DMS153 treated with DMSO at 0.1 percent for 48 hours (cell line): Measurements from ENCODE around the gene DACH1.
"Not testable (repeated sequence)": the region's sequence is repeated elsewhere in the genome, so short reads cannot be mapped to it uniquely, and the experiment has no call there.

Source experiments
- DNase-seq: peaks from one replicate; lab custom pipeline; 2025; ENCODE audit not compliant: unreplicated experiment; lab: John Stamatoyannopoulos, UW

The DACH1 gene

DNA sequence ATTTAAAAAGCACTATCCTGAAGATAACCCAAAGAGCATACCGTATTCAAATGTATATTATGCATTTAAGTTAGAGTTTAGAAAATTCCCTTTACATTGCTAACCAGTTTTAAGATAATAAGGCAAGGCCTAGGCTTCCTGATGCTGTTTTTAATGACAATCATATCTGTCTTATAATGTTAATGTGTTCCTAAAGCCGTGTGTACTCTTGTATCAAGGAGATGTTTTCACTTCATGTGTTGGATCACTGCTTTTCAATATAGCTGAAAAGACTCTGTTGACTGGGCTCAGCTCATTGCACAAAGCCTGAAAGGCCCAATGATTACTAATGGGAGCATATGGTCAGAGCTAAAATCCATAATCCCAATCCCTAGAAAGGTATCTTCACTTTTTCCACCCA, 81.6 kb downstream of the DACH1 start:
- no peak for DNase-seq

DNA sequence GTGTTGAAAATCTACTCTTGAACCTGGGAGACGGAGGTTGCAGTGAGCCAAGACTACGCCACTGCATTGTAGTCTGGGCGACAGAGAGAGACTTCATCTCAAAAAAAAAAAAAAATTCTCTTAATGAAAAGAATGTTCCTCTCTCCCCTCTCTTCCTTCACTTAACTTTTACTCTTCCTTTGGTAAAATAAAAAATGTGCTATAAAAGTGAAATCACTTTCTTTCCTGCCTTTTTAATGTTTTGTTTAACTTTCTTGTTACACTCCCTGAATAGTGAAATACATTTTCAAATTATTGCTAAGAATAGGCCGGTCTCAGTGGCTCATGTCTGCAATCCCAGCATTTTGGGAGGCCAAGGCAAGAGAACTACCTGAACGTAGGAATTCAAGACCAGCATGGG, 86.5 kb downstream of the DACH1 start:
- DNase-seq, result no peak

DNA sequence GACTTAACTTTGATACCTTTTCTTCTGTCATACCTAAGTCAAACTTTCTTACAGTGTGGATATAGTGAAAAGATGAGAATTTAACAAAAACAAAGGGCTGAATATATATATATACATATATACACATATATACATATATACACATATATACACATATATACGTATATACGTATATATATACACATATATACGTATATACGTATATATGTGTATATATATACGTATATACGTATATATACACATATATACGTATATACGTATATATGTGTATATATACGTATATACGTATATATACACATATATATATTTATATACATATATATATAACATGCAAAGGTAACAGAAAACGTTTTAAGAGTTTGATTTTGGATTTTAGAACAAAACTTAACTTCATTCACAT, 88.0 kb downstream of the DACH1 start:
- DNase-seq, result not testable (repeated sequence)

DNA sequence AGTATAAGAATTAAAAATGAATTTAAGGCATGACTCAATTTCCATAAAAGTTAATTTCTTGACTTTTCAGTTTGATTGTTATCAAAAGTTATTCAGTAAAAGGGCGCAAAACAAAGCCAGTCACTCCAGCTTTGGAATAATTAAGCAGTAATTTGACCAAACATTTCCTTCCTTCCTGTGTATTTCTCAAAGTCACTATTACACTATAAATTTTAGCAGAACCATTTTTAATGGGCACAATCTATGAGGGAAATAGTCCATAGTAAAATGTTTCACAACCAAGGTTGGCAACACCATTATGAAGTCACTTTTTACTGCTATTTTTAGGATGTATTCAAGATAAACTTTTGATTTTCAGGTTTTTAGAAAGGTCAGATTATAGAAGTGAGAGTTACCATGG, 91.0 kb downstream of the DACH1 start:
- no peak for DNase-seq

DNA sequence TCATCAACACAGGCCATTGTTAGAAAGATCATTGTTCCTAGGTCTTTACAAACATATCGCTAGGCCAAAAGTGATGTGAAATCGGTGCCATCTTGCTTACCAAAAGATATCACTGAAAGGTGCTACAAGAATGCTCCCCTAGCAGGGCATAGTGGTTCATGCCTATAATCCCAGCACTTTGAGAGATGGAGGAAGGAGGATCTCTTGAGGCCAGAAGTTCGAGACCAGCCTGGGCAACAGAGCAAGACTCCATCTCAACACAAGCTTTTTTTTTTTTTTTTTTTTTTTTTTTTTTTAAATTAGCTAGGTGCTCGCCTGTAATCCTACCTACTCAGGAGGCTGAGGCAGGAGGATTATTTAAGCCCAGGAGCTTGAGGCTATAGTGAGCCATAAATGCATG, 92.1 kb downstream of the DACH1 start:
- DNase-seq, result no peak

DNA sequence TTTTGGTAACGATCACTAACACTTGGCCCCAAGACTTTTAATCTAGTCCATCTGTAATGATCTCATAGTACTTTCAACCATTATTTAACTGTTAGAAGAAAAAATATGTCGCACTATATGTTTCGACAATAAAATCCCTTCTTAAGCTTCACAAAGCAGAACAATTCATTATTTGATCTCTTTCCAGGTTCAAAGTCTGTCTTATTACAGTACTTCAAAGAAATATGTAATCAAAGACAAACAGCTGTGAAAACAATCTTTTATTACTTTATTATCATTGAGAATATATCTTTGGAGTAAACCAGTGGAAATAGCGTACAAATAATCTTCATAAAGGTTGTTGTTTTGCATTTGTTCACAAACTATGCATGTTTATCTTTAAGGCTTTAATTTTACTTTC, 93.5 kb downstream of the DACH1 start:
- DNase-seq, result no peak

DNA sequence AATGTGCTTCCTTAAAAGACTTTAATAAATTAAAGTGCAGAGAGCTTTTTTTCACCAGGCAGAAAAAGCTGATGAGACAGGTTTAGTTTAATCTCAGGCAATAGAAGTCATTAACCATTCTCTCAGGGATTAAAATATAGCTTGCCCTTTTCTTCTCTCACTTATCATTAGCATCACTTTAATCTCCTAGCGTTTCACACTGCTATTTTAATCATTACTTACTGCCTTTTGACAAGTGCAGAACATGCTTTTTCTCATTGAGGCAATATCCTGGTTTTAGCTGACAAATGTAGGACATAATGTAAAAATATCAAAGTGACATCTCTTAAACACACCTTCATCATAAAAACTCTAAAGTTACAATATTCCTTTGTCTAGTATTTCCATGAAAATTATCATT, 94.6 kb downstream of the DACH1 start:
- no peak for DNase-seq

DNA sequence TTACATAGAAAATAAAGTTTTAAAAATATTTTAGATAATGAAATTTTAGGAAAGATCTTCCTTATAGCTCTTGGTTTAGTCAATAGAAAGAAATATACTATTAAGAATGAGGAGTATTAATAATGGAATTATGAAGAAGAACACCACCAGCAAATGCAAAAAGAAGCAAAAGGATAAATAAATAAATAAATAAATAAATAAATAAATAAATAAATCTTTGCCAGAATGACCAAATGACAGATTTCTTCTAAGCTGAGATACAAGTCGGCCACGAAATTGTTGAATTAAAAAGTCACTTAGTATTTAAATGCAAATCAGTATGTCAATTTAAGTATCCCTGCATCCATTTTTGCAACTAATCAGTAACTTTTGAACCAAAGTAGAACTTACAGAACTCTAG, 95.9 kb downstream of the DACH1 start:
- DNase-seq, result no peak

DNA sequence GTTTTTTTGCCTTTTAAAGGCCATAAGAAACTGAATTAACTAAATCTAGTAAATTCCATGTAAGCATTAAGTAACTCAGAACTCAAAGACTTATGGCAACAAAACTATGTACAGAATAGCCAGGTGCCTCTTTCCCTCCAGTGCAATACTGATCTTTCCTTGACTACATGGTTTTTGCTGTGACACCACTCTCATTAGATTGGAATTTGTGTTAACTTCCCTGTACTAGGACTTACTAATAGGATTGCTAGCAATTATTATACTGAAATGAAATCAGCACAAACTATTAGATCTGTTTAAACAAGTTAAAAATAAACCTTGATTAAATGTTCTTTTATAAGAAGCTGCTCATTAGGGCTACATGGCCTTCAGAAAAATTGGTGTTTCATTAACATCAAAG, 96.3 kb downstream of the DACH1 start:
- DNase-seq, result no peak

DNA sequence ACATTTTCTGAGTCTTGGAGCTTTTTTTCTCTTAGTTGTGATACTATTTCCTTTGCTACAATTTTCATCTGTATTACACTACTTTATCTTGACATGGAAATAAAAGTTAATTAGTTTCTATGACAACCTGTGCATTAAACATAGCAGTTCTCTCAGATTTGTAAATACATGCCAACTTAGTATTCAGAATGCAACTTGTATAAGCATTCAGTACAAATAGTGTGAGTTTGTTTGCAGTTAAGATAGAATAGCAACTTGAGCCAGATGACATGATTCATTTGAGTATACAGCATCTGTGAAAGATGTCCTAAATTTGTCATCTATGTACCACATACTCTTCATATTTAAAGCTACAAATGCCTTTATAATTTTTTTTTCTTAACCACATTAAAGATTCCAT, 98.1 kb downstream of the DACH1 start:
- no peak for DNase-seq

DNA sequence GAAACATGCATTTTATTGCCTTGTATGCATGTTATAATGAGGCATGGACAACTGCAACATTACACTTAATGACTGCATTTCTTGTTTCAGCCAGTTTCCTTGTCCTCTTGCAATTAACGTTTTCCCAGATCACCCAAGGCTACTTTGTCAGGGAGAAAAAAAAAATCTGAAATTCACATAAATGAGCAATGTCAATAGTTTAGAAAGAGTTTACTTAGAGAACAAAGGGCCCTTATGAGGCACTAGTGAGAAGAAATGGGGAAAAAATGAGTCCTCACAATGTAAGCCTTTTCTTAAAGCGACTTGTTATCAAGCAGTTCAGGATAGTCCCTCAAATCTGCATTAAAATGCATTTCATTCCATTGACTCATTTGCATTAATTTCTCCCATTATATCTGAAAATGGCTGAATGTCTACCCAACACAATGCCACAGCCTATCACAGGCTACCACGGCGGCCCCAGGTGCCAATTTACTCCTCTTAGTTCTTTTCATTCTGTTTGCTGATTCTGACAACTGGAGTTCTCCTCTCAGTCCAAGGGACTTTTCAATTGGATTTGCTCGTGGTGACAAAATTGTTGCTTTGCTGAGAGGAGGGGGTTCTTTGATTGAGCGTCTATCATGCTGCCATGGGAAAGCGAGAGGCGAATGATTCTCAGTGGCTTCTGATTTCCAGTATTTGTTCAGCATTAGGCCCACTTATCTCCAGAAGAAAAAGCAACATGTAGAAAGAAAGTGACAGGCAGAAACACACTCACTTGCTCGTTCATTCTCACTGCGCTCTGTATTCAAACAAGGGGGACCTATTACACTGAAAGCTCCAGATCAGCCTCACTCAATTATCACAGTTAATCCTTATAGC, 107.1 kb downstream of the DACH1 start:
- DNase-seq, result peak; percentile 53

DNA sequence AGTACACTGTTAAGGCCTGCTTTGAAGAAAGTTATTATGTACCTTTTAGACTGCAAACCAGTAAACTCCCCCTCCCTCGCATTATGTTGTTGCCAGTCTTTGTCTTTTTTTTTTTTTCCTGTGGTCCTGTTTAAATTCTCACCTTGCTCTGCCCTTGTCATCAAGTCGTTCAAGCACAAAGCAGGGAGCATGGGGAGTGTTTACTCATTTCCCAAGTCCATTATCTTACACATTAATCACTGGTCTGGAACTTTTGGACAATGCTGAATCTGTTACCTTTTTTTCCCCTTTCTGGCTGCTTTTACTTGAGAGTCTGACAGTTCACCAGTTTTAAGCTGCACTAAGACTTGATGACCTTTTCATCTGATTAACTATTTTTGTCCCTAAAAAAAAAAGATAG, 108.2 kb downstream of the DACH1 start:
- no peak for DNase-seq

DNA sequence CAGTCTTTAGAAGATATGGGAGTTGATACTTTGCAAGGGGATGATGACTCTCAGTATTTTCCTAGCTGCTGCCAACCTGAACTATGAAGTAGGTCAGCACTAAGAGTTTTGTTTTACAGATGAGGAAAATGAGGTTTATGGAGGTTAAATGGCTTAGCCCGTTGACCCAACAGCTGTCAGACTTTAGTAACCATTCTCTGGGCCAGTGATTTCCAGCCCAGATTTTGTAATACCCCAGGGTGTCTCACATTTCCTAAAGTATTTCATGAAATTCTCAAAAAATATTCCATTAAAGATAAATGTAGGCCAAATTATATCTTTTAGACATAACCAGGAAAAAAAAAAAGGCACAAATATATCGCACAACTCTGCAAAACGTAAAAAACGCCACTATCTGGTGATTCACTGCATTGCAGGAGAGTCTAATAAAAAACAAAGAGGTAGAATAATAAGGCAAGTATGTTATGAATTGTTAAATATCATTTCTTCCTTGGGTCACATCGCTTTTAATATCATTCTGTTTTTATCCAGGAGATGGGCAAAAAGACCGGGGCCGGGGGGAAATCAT, 112.5 kb downstream of the DACH1 start:
- DNase-seq, result no peak

DNA sequence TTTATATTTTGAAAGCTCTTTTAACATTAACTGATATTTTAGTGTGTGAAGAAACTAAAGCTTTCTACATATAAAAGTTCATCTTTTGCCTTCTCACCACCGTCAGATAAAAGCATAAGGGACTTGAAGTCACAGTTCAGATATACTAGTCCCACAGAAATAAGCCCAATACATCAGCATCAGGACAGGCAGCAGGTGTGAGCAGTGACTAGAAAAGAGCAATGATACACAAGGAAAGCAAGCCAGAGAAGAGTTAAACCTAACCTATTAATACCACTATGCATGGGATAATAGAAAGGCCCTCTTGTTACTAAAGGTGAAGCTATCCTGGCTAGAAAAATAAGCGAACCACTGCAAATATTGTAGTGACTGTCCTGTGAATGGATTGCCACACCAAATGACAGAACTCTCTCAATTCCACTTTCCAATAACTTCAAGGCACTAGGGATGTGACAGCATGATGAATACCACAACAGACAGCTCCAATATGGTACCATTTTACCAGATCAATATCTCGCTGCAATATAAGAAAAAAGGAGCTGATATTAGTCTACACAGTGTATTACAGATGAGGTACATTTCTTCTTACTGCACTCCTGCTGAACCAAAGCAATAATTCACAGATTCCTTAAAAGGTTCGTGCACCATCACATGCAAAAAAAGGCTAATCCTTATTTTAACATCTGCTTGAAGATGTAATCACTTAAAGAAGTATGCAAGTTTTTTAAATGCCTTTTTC, 114.1 kb downstream of the DACH1 start:
- no peak for DNase-seq

DNA sequence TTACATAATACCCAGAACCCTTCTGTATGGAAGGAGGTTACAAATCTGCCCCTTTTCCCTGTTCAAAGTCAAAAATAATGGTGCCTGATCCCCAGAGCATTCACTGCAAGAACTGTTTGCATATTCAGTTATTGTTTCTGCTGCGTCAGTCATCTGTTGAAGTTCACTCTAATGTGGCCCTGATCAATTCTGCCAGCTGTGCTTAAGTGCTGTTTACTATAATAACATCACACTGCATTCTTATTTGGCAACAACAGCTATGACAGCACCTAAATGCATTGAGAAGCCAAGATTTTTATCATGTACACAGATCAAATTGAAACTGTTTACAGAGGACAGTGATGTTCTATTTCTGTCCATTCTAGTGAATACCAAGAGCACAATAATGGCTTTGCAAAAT, 115.9 kb downstream of the DACH1 start:
- peak; percentile 68 for DNase-seq

DNA sequence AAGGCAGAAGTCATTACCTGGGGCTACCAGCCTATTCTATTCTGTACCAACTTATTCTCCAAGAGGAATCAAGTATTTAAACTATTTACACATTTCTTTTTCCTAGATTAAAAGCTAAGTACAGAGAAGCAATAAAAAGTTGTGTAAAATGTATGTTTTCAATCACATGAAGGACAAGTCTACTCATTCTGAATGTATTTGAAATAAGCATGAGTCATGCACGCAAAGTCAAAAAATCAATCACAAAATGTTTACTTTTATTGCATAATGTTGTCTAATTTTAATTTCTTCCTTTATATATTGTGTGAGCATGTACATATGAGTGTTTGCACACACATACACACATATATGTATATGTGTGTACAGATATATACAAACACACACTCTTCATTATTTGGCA, 136.7 kb downstream of the DACH1 start:
- no peak for DNase-seq

DNA sequence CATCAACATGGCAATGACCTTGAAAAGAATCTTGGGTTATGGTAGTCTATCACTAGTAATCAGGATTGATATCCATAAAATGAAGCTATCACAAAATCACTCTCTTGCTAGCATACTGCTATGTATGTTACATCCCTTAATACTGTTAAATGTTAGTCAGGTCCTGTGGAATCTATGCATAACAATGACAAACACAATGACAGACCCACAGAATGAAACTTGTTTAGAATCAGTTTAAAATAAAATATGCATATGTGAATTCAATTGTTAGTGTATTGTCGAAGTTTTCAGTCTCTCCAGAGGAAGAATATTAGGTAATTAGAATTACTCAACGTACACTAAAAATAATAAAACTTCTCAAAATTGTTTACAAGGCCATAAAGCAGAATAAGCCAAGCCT, 137.6 kb downstream of the DACH1 start:
- DNase-seq, result no peak

DNA sequence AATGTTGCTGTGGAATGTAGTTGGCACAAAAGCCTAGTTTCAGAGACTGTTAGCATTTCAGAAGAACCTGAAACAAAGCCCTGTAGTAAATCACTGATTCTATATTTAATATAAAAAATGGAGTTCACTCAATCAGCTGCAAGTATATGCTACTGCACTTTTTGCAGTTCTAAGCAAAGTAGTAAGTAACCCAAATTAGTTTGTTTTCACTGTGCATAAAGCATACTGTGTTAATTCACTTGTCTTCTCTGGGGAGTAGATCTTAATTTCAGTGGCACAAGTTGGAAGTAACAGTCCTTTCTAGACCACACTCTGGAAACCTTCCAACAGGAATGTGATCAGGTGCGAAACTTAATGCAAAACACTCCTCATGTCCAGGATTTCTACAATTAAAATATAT, 139.3 kb downstream of the DACH1 start:
- no peak for DNase-seq

DNA sequence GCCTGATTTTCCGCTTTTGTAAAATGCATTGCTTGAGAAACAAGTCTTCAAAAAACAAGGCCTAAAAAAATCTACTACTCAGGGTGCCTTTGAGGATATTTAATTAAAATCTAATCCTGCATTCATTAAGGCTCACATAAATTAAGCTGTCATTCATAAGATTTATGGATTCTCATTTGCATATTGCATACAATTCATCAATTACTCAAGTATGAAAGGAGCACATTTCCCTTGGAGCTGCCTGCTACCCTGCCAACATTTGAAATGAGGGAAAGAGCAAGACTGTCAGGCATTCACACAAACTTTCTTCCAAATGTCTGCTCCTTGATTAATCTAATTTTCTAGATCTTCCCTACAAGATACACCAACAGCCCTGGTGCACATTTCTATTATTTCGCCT, 140.0 kb downstream of the DACH1 start:
- no peak for DNase-seq

DNA sequence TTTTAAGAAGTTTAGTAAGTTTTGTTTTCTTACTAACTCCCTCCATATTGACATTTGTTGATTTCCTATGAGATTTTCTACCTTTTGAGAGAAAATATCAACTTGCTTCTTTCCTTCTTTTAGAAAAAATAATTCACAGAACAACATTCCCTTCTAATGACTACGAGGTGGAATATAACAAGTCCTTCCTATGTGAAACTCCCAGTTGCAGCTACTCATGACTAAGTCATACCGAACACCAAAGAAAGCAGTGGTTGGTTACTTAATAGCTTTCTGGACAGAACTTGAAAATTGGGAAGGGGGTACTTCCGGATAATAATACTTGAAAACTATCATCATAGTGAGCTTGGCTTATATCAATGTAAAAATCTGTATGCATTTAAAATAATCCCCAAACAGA, 144.8 kb downstream of the DACH1 start:
- no peak for DNase-seq

DNA sequence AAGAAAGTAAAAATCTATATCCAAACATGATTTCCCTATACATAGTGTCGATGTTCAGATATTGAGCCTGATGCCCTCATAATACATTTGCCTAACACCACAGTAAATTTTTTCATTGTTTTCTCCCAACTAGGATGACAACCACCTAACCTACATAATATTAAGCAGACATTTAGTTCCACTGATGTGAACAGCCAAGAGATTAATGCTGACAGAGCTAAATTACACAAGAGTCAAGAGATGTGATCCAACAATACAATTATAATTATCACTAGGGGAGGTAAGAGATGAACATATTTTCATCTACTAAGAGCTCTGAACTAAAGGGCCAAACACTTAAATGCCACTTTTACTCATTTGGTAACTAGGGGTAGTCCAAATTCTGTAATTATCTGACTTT, 145.9 kb downstream of the DACH1 start:
- no peak for DNase-seq

DNA sequence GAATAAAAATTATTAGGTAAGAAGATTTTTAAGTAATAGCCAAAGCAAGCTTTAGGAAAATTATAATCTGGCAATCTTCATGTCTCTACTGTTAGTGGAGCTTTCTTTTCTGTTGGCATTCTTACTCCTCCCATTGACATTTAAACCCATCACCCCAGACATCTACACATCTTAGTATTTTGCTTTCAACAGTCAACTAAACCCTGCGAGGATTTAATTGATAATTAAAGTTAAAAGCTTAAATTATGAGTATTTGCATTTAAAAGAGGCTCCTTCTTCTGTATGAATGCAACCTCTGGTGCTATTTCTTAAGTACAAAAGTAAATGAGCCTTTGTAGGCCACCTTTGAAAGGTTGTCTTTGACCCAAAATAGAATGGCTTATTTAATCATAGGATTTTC, 148.1 kb downstream of the DACH1 start:
- no peak for DNase-seq
